ENCODE measurements around the gene CYP2J2. TPM values are rescaled to one million over a fixed set of nuclear protein-coding genes. Genes with fewer than 3 reads are reported as not detected.

CYP2J2 gene
- total RNA-seq, 1 donor from 2014 or later, result 1.8 TPM

GRCh38 chr1:59945790-59946189 is 19.2 kb upstream of the CYP2J2 start:
- peaks cover 3% of the 10 kb centered on the region for H3K27me3 Mint-ChIP-seq (ENCODE audit: low read depth, unreplicated experiment)
- no peaks in the 10 kb centered on the region for H3K36me3 Mint-ChIP-seq (ENCODE audit: low read depth, unreplicated experiment)
- no peak overlapping the region for H3K4me3 Mint-ChIP-seq (ENCODE audit: unreplicated experiment)
- Histone ChIP-seq H3K4me3 (ENCODE audit: insufficient read depth, low read depth, low read length) (no peak overlapping the region), H3K4me1 (ENCODE audit: insufficient read depth, low read length) (no peaks in the 10 kb centered on the region), H4K20me1 (ENCODE audit: insufficient read depth, low read length) (no peaks in the 10 kb centered on the region), H3K79me2 (ENCODE audit: insufficient read depth, low read length) (no peaks in the 10 kb centered on the region), H3K9me3 (ENCODE audit: insufficient read depth, low read depth, low read length) (no peaks in the 10 kb centered on the region), H3K4me2 (ENCODE audit: low read length) (no peak overlapping the region), H3K9ac (ENCODE audit: low read length) (no peak overlapping the region), H3K36me3 (ENCODE audit: insufficient read depth, low read length) (no peaks in the 10 kb centered on the region), H3K27me3 (ENCODE audit: insufficient read depth, low read length) (no peaks in the 10 kb centered on the region), H2AFZ (ENCODE audit: low read depth, low read length) (no peak overlapping the region), H3K27ac (ENCODE audit: low read depth, low read length) (no peak overlapping the region)
- H3K9me3 Mint-ChIP-seq (ENCODE audit: unreplicated experiment), result no peaks in the 10 kb centered on the region
- no peaks in the 10 kb centered on the region for H3K4me1 Mint-ChIP-seq (ENCODE audit: low read depth, unreplicated experiment)
- DNase-seq (ENCODE audit: low read depth), result no peak
- H3K27ac Mint-ChIP-seq (ENCODE audit: unreplicated experiment), result no peak overlapping the region
- TF ChIP-seq, protein P1, sequence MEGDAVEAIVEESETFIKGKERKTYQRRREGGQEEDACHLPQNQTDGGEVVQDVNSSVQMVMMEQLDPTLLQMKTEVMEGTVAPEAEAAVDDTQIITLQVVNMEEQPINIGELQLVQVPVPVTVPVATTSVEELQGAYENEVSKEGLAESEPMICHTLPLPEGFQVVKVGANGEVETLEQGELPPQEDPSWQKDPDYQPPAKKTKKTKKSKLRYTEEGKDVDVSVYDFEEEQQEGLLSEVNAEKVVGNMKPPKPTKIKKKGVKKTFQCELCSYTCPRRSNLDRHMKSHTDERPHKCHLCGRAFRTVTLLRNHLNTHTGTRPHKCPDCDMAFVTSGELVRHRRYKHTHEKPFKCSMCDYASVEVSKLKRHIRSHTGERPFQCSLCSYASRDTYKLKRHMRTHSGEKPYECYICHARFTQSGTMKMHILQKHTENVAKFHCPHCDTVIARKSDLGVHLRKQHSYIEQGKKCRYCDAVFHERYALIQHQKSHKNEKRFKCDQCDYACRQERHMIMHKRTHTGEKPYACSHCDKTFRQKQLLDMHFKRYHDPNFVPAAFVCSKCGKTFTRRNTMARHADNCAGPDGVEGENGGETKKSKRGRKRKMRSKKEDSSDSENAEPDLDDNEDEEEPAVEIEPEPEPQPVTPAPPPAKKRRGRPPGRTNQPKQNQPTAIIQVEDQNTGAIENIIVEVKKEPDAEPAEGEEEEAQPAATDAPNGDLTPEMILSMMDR (IDR thresholded peaks at IDR 0.05; ENCODE audit: insufficient read depth, low read depth, low read length), result no peak
- TF ChIP-seq EZH2 (IDR thresholded peaks at IDR 0.05; ENCODE audit: insufficient read depth, low read length), result no peak
- FAIRE-seq, result no peak

DNA sequence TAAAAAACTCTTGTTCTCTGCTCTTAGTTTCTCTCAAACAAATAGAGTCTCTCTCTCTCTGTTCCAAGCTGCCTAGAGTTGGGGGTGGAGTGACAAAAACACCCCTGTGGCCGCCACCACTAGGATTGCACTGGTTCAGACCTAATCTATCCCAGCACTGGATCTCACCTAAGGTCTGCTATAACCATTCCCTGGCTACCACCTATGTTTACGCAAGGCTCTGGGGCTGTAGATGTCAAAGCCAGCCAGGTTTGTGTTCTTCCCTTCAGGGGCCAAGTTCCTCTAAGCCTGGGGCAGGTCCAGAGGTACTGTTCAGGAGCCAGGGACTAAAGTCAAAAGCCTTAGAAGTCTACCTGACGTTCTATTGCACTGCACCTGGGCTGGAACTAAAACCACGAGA is 12.8 kb upstream of the CYP2J2 start:
- Histone ChIP-seq H3K4me1 (ENCODE audit: insufficient read depth, low read length) (no peaks in the 10 kb centered on the region), H2AFZ (ENCODE audit: low read depth, low read length) (no peak overlapping the region), H3K27me3 (ENCODE audit: insufficient read depth, low read length) (peaks cover 7% of the 10 kb centered on the region), H3K9me3 (ENCODE audit: insufficient read depth, low read depth, low read length) (no peaks in the 10 kb centered on the region), H3K36me3 (ENCODE audit: insufficient read depth, low read length) (no peaks in the 10 kb centered on the region), H3K27ac (ENCODE audit: low read depth, low read length) (no peak overlapping the region), H3K4me3 (ENCODE audit: insufficient read depth, low read depth, low read length) (no peak overlapping the region), H3K4me2 (ENCODE audit: low read length) (no peak overlapping the region), H3K9ac (ENCODE audit: low read length) (no peak overlapping the region), H3K79me2 (ENCODE audit: insufficient read depth, low read length) (no peaks in the 10 kb centered on the region), H4K20me1 (ENCODE audit: insufficient read depth, low read length) (no peaks in the 10 kb centered on the region)
- H3K9me3 Mint-ChIP-seq (ENCODE audit: unreplicated experiment), result no peaks in the 10 kb centered on the region
- H3K27ac Mint-ChIP-seq (ENCODE audit: unreplicated experiment), result no peak overlapping the region
- H3K27me3 Mint-ChIP-seq (ENCODE audit: low read depth, unreplicated experiment), result no peaks in the 10 kb centered on the region
- no peak for FAIRE-seq
- H3K4me1 Mint-ChIP-seq (ENCODE audit: low read depth, unreplicated experiment), result no peaks in the 10 kb centered on the region
- no peak overlapping the region for H3K4me3 Mint-ChIP-seq (ENCODE audit: unreplicated experiment)
- no peak for DNase-seq (ENCODE audit: low read depth)
- TF ChIP-seq EZH2 (IDR thresholded peaks at IDR 0.05; ENCODE audit: insufficient read depth, low read length), result no peak
- TF ChIP-seq, protein P1 (IDR thresholded peaks at IDR 0.05; ENCODE audit: insufficient read depth, low read depth, low read length), result no peak
- H3K36me3 Mint-ChIP-seq (ENCODE audit: low read depth, unreplicated experiment), result no peaks in the 10 kb centered on the region

DNA sequence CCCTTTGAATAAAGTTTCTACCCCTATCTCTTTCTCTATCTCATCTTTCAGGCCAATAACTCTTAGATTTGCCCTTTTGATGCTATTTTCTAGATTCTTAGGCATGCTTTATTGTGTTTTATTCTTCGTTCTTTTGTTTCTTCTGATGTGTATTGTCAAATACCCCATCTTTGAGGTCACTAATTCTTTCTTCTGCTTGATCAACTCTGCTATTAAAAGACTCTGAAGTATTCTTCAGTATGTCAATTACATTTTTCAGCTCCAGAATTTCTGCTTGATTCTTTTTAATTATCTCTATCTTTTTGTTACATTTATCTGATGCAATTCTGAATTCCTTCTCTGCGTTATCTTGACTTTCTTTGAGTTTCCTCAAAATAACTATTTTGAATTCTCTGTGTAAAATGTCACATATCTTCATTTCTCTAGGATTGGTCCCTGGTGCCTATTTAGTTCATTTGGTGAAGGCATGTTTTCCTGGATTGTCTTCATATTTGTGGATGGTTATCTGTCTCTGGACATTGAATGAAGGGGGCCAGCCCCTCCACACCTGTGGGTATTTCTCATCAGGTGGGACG is 11.2 kb upstream of the CYP2J2 start:
- Histone ChIP-seq H3K9me3 (ENCODE audit: insufficient read depth, low read depth, low read length) (no peaks in the 10 kb centered on the region), H3K36me3 (ENCODE audit: insufficient read depth, low read length) (no peaks in the 10 kb centered on the region), H2AFZ (ENCODE audit: low read depth, low read length) (no peak overlapping the region), H3K4me3 (ENCODE audit: insufficient read depth, low read depth, low read length) (no peak overlapping the region), H3K79me2 (ENCODE audit: insufficient read depth, low read length) (no peaks in the 10 kb centered on the region), H3K27ac (ENCODE audit: low read depth, low read length) (no peak overlapping the region), H3K4me2 (ENCODE audit: low read length) (no peak overlapping the region), H3K27me3 (ENCODE audit: insufficient read depth, low read length) (peaks cover 7% of the 10 kb centered on the region), H3K9ac (ENCODE audit: low read length) (no peak overlapping the region), H3K4me1 (ENCODE audit: insufficient read depth, low read length) (no peaks in the 10 kb centered on the region), H4K20me1 (ENCODE audit: insufficient read depth, low read length) (no peaks in the 10 kb centered on the region)
- H3K4me3 Mint-ChIP-seq (ENCODE audit: unreplicated experiment), result no peak overlapping the region
- DNase-seq (ENCODE audit: low read depth) (no peak), FAIRE-seq (no peak)
- no peaks in the 10 kb centered on the region for H3K36me3 Mint-ChIP-seq (ENCODE audit: low read depth, unreplicated experiment)
- H3K27me3 Mint-ChIP-seq (ENCODE audit: low read depth, unreplicated experiment), result no peaks in the 10 kb centered on the region
- H3K4me1 Mint-ChIP-seq (ENCODE audit: low read depth, unreplicated experiment), result no peaks in the 10 kb centered on the region
- no peaks in the 10 kb centered on the region for H3K9me3 Mint-ChIP-seq (ENCODE audit: unreplicated experiment)
- H3K27ac Mint-ChIP-seq (ENCODE audit: unreplicated experiment), result no peak overlapping the region
- TF ChIP-seq, protein P1 (IDR thresholded peaks at IDR 0.05; ENCODE audit: insufficient read depth, low read depth, low read length), result no peak
- no peak for TF ChIP-seq EZH2 (IDR thresholded peaks at IDR 0.05; ENCODE audit: insufficient read depth, low read length)
